Retina (tissue), 1 donor: ENCODE results near the gene MGMT.

Experiments used
- DNase-seq: peaks from one replicate; pipeline ENCODE4 v3.0.0-alpha.2; 2016

The MGMT gene

GRCh38 chr10:129784291-129784690, 317.2 kb downstream of the MGMT start:
- no peak for DNase-seq

GRCh38 chr10:129784891-129785290, 317.9 kb downstream of the MGMT start:
- DNase-seq, result no peak

- DNase-seq, result no peak
Observed at GRCh38 chr10:129785536-129785981, 318.5 kb downstream of the MGMT start.

- DNase-seq, result no peak
Observed at GRCh38 chr10:129786216-129786615, 319.2 kb downstream of the MGMT start.

- no peak for DNase-seq
Observed at GRCh38 chr10:129787557-129787956, 320.5 kb downstream of the MGMT start.

GRCh38 chr10:129788215-129788614, 321.2 kb downstream of the MGMT start:
- no peak for DNase-seq

GRCh38 chr10:129790715-129791446, 323.8 kb downstream of the MGMT start:
- peak; percentile 47 for DNase-seq

- no peak for DNase-seq
Observed at GRCh38 chr10:129792141-129792540, 325.1 kb downstream of the MGMT start.

- DNase-seq, result no peak
Observed at GRCh38 chr10:129792864-129793263, 325.8 kb downstream of the MGMT start.

GRCh38 chr10:129793479-129793878, 326.4 kb downstream of the MGMT start:
- DNase-seq, result no peak

GRCh38 chr10:129793996-129794395, 327.0 kb downstream of the MGMT start:
- DNase-seq, result no peak

GRCh38 chr10:129796710-129797420, 329.8 kb downstream of the MGMT start:
- no peak for DNase-seq

GRCh38 chr10:129799942-129800341, 332.9 kb downstream of the MGMT start:
- DNase-seq, result no peak

- DNase-seq, result peak; percentile 31
Observed at GRCh38 chr10:129800796-129801340, 333.8 kb downstream of the MGMT start.

GRCh38 chr10:129807211-129807610, 340.2 kb downstream of the MGMT start:
- DNase-seq, result no peak

- DNase-seq, result peak; percentile 2
Observed at GRCh38 chr10:129808092-129808983, 341.3 kb downstream of the MGMT start.

GRCh38 chr10:129809431-129809830, 342.4 kb downstream of the MGMT start:
- no peak for DNase-seq

GRCh38 chr10:129809841-129810240, 342.8 kb downstream of the MGMT start:
- DNase-seq, result peak; percentile 41

- DNase-seq, result no peak
Observed at GRCh38 chr10:129811208-129811607, 344.2 kb downstream of the MGMT start.

GRCh38 chr10:129812398-129812797, 345.4 kb downstream of the MGMT start:
- DNase-seq, result no peak

- no peak for DNase-seq
Observed at GRCh38 chr10:129814681-129815646, 347.9 kb downstream of the MGMT start.
